GM08714 (cell line): ENCODE results near the gene KTI12.
"Not testable (repeated sequence)": the region's sequence is repeated elsewhere in the genome, so short reads cannot be mapped to it uniquely, and the experiment has no call there.

Experiments
- H3K4me3 ChIP-seq: fragments of 200-500 bp; sonication (Bioruptor generic); 2 replicates; pipeline ENCODE4 v1.5.1; 2014; ENCODE audit warnings: mild to moderate bottlenecking, low read length, inconsistent platforms
- ZNF274 ChIP-seq: IDR thresholded peaks from 2 replicates; pipeline ENCODE4 v1.6.1; 2012; ENCODE audit warnings: mild to moderate bottlenecking, low read depth, low read length

The KTI12 gene, protein sequence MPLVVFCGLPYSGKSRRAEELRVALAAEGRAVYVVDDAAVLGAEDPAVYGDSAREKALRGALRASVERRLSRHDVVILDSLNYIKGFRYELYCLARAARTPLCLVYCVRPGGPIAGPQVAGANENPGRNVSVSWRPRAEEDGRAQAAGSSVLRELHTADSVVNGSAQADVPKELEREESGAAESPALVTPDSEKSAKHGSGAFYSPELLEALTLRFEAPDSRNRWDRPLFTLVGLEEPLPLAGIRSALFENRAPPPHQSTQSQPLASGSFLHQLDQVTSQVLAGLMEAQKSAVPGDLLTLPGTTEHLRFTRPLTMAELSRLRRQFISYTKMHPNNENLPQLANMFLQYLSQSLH

GRCh38 chr1:52033190-52034049, at the start of gene KTI12:
TSS of gene KTI12 (minus strand) at chr1:52033810. CDS start at chr1:52033761, 49 bp downstream.
- H3K4me3 ChIP-seq, result peak within 1 kb of the TSS; percentile 87
- no peak for TF ChIP-seq ZNF274

- no peak overlapping the region for H3K4me3 ChIP-seq
- TF ChIP-seq ZNF274, result no peak
Measured at GRCh38 chr1:52080014-52080415, 46.4 kb upstream of the KTI12 start.

- not testable (repeated sequence) for H3K4me3 ChIP-seq
Measured at GRCh38 chr1:52077277-52077676, 43.7 kb upstream of the KTI12 start.

GRCh38 chr1:52072291-52072690, 38.7 kb upstream of the KTI12 start:
- TF ChIP-seq ZNF274, result no peak
- H3K4me3 ChIP-seq, result no peak overlapping the region

GRCh38 chr1:52070704-52071103, 37.1 kb upstream of the KTI12 start:
- no peak overlapping the region for H3K4me3 ChIP-seq
- no peak for TF ChIP-seq ZNF274

GRCh38 chr1:52063192-52063591, 29.6 kb upstream of the KTI12 start:
- no peak for TF ChIP-seq ZNF274
- H3K4me3 ChIP-seq, result no peak overlapping the region

DNA sequence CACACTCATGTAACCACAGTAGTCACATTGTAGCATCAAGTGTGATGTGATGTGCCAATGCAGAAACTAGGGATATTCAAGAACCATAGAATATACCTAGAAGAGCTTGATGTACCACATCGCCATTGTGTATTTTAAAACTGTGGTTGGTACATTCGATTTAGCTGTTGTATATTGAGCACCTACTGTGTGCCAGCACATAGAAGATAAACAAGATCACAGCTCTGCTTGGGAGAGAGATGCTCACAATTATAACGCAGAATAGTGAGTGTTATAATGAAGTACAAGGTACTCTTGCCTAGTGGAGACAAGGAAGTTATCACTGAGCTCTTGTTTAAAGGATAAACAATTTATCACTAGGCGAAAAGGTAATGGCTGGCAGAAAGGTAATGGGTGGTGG, 27.2 kb upstream of the KTI12 start:
- no peak overlapping the region for H3K4me3 ChIP-seq
- no peak for TF ChIP-seq ZNF274

- TF ChIP-seq ZNF274, result no peak
Measured at GRCh38 chr1:52059888-52060287, 26.3 kb upstream of the KTI12 start.

GRCh38 chr1:52059321-52059720, 25.7 kb upstream of the KTI12 start:
- TF ChIP-seq ZNF274, result no peak
- H3K4me3 ChIP-seq, result no peak overlapping the region

More at GRCh38 chr1:52059888-52060287, 26.3 kb upstream of the KTI12 start:
- no peak overlapping the region for H3K4me3 ChIP-seq

- TF ChIP-seq ZNF274, result no peak
- no peak overlapping the region; the same call in 1 of the 2 replicates for H3K4me3 ChIP-seq
Measured at GRCh38 chr1:52057876-52058415, 24.3 kb upstream of the KTI12 start.

- H3K4me3 ChIP-seq, result peak overlapping the region; percentile 91
Measured at GRCh38 chr1:52057255-52057654, 23.6 kb upstream of the KTI12 start.

GRCh38 chr1:52056937-52057231, 23.3 kb upstream of the KTI12 start:
- peak overlapping the region; percentile 91 for H3K4me3 ChIP-seq
- TF ChIP-seq ZNF274, result no peak

More at GRCh38 chr1:52057255-52057654, 23.6 kb upstream of the KTI12 start:
- no peak for TF ChIP-seq ZNF274

DNA sequence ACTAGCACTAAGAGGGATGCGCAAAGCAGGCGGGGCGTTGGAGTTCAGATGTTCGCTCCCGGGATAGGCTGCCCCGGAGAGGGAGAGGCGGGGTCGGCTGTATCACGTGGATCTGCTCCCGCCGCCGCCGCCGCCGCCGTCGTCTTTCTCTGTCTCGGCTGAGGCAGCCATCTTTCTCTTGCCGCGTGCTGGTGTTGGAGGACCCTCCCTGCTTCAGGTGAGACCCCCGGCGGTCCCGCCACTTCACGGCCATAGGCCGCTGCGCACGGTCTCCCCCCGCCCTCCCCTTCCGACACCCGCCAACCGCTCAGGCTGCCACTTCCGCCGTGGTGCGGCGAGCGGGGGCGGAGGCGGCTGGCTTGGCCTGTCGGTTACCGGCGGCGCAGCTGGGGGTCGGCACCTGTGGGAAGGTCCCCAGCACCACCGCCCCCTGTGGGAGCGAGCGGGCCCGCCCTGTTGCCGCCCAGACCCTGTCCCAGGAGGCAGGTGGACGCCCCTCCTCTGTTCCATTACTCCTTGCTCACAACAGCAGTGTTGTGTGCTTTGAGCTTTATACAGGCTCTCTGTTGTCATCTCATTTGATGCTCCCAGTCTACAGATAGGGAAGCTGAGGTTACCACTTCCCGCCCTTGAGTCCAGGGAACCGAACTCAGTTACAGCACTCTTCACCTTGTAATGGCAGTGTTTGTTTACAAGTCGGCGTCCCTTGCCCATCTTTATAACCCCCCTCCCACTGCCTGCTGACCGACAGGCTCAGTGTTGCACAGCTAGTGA, 22.7 kb upstream of the KTI12 start, which contains the start of gene BTF3L4:
Gene BTF3L4, plus strand, starts transcription at position 133 of the 774 bp plus-strand sequence. CDS start 3,553 bp downstream, outside the sequence.
- peak within 1 kb of the TSS; percentile 91 for H3K4me3 ChIP-seq
- TF ChIP-seq ZNF274, result no peak

GRCh38 chr1:52055866-52056162, 22.2 kb upstream of the KTI12 start:
- TF ChIP-seq ZNF274, result no peak
- H3K4me3 ChIP-seq, result peak overlapping the region; percentile 91
